ENCODE data around the gene AFMID. TPM values are rescaled to one million over a fixed set of nuclear protein-coding genes. Genes with fewer than 3 reads are reported as not detected.
A peak's percentile ranks its signal among the peaks of the same experiment; 100 is the strongest.

The AFMID gene
- total RNA-seq, 4 donors from 2014 or later: 11.7 to 14.3 (median 12.1) TPM

DNA sequence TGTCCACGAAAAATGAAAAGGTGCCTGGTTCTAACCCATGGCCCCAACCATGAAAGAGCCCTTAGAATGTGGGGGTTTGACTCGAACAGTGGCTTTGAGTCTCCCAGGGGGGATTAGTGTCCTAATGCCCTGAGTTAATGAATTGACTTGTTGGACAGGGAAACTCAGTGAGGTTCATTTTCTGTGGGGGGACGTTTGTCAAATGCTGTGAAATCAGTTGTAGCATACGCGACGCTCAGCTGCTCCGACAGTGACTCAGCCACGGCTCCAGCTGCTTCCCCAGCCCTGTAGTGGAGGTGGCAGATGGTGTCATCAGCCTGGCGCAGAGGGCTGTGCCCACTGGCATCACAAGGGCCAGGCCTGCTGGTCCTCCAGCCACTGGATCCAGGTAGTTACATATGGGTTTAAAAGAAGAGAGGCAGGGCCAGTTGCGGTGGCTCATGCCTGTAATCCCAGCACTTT lies 40.3 kb downstream of the AFMID start:
- Histone ChIP-seq H3K27me3 (peaks cover 20 to 27% (median 26%) of the 10 kb centered on the region in 3 donors), H3K27ac (no peak overlapping the region), H3K36me3 (no peaks in the 10 kb centered on the region), H3K9me3 (no peaks in the 10 kb centered on the region), H3K4me3 (no peak overlapping the region), H3K4me1 (peaks cover 3 to 6% of the 10 kb centered on the region in 2 donors)
- intact Hi-C loops (cut with DNase I; ENCODE audit: low total_unique reads) (no loop called here), in situ Hi-C loops (cut with MboI; ENCODE audit: low sequenced_read_pairs in 4 of 4) (no loop called here)
- TF ChIP-seq, protein P1, sequence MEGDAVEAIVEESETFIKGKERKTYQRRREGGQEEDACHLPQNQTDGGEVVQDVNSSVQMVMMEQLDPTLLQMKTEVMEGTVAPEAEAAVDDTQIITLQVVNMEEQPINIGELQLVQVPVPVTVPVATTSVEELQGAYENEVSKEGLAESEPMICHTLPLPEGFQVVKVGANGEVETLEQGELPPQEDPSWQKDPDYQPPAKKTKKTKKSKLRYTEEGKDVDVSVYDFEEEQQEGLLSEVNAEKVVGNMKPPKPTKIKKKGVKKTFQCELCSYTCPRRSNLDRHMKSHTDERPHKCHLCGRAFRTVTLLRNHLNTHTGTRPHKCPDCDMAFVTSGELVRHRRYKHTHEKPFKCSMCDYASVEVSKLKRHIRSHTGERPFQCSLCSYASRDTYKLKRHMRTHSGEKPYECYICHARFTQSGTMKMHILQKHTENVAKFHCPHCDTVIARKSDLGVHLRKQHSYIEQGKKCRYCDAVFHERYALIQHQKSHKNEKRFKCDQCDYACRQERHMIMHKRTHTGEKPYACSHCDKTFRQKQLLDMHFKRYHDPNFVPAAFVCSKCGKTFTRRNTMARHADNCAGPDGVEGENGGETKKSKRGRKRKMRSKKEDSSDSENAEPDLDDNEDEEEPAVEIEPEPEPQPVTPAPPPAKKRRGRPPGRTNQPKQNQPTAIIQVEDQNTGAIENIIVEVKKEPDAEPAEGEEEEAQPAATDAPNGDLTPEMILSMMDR (IDR thresholded peaks at IDR 0.05 in 4 of 5, conservative IDR thresholded peaks at IDR 0.05 in 1 of 5): no peak
- TF ChIP-seq POLR2A (IDR thresholded peaks at IDR 0.05): no peak
- ATAC-seq (peak in 1 of 2 donors; percentile 24), DNase-seq (no peak)

DNA sequence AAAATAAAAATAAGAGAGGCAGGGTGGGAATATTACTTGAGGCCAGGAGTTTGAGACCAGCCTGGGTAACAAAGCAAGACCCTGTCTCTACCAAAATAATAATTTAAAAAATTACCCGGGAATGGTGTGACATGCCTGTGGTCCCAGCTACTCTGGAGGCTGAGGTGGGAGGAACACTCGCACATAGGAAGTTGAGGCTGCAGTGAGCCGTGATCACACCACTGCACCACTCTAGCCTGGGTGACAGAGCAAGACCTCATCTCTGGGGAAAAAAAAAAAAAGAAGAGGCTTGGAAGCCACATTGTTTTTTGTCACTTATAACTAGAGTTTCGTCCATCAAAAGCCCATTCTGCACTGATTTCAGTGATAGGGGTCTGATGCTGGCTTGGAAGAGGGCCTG lies 41.0 kb downstream of the AFMID start:
- in situ Hi-C loops (cut with MboI; ENCODE audit: low sequenced_read_pairs in 4 of 4) (no loop called here), intact Hi-C loops (cut with DNase I; ENCODE audit: low total_unique reads) (no loop called here)
- DNase-seq (no peak), ATAC-seq (no peak)
- Histone ChIP-seq H3K4me1 (peaks cover 3 to 6% of the 10 kb centered on the region in 2 donors), H3K27me3 (peaks cover 22 to 33% (median 29%) of the 10 kb centered on the region in 3 donors), H3K4me3 (no peak overlapping the region), H3K9me3 (no peaks in the 10 kb centered on the region), H3K36me3 (no peaks in the 10 kb centered on the region), H3K27ac (no peak overlapping the region)
- TF ChIP-seq, protein P1 (IDR thresholded peaks at IDR 0.05 in 4 of 5, conservative IDR thresholded peaks at IDR 0.05 in 1 of 5): no peak
- no peak for TF ChIP-seq POLR2A (IDR thresholded peaks at IDR 0.05)

DNA sequence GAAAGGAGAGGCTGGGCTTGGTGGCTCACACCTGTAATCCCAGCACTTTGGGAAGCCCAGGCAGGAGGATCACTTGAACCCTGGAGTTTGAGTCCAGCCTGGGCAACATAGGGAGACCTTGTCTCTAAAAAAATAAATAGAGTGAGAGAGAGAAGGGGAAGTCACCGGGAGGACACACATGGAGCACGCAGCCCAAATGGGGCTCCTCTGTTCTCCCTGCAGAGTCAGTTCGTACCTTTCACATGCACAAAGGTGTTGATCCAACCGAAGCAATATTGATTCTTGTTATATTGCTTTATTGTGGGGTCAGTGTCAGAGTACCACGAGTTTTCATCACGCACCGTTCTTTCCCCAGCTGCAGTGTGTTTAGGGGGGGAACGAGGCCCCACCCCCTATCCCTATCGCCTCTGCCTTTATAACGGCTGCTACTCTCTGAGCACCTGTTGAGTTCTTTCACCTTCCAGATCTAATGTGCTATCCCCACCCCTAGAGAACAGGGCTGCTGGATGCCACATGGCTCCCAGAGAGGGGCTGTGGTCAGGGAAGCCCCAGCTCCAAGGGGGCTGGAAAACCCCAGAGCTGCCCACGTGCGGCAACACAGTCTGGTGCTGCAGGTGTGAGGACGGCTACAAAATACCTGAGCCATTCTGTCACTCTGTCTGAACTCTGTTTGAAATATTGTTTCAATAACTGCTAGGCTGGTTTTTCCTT lies 43.2 kb downstream of the AFMID start:
- ATAC-seq: no peak

GRCh38 chr17:78230996-78231935 lies 44.1 kb downstream of the AFMID start, which contains the start of gene TMEM235:
TMEM235 (plus strand) TSS chr17:78231631; CDS start chr17:78232024, 393 bp downstream.
- intact Hi-C loops (cut with DNase I; ENCODE audit: low total_unique reads) (no loop called here), in situ Hi-C loops (cut with MboI; ENCODE audit: low sequenced_read_pairs in 4 of 4) (no loop called here)
- ATAC-seq: no peak
- no peak within 1 kb of the TSS for H3K27ac ChIP-seq
- no peak for TF ChIP-seq POLR2A (IDR thresholded peaks at IDR 0.05)
- TF ChIP-seq, protein P1 (IDR thresholded peaks at IDR 0.05 in 4 of 5, conservative IDR thresholded peaks at IDR 0.05 in 1 of 5): no peak
- no peak within 1 kb of the TSS for H3K4me3 ChIP-seq
- peaks cover 22 to 33% (median 29%) of the 10 kb centered on the region in 3 donors for H3K27me3 ChIP-seq
- H3K4me1 ChIP-seq: no peaks in the 10 kb centered on the region
- H3K36me3 ChIP-seq: no peaks in the 10 kb centered on the region
- H3K9me3 ChIP-seq: no peaks in the 10 kb centered on the region
- DNase-seq: no peak

More for the DNA sequence above, 43.2 kb downstream of the AFMID start:
- H3K27ac ChIP-seq: no peak overlapping the region
- TF ChIP-seq, protein P1 (IDR thresholded peaks at IDR 0.05 in 4 of 5, conservative IDR thresholded peaks at IDR 0.05 in 1 of 5): no peak
- no peak for TF ChIP-seq POLR2A (IDR thresholded peaks at IDR 0.05)
- H3K4me3 ChIP-seq: no peak overlapping the region
- intact Hi-C loops (cut with DNase I; ENCODE audit: low total_unique reads) (no loop called here), in situ Hi-C loops (cut with MboI; ENCODE audit: low sequenced_read_pairs in 4 of 4) (no loop called here)
- no peaks in the 10 kb centered on the region for H3K4me1 ChIP-seq
- no peaks in the 10 kb centered on the region for H3K36me3 ChIP-seq
- no peaks in the 10 kb centered on the region for H3K9me3 ChIP-seq
- peaks cover 22 to 33% (median 29%) of the 10 kb centered on the region in 3 donors for H3K27me3 ChIP-seq
- no peak for DNase-seq
